ENCODE measurements around the gene STYK1.

The STYK1 gene

DNA sequence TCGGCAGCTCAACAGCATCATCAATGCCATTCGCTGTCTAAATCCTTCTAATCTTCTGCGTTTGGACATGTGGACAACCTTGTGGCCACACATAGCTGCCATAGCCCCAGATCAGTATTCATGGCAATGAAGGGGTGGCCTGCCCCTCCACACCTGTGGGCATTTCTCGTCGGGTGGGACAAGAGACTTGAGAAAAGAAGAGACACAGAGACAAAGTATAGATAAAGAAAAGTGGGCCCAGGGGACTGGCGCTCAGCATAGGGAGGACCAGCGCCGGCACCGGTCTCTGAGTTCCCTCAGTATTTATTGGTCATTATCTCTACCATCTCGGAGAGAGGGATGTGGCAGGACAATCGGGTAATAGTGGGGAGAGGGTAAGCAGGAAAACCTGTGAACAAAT lies 102.7 kb downstream of the STYK1 start:
- Histone ChIP-seq H3K9ac (no peak overlapping the region), H3K4me1 (ENCODE audit: low read depth, poor library complexity, severe bottlenecking) (no peaks in the 10 kb centered on the region), H3K79me2 (ENCODE audit: insufficient read depth, low read depth) (no peaks in the 10 kb centered on the region), H4K20me1 (ENCODE audit: insufficient read depth) (no peaks in the 10 kb centered on the region), H3K27ac (no peak overlapping the region), H3K4me2 (no peak overlapping the region), H2AFZ (ENCODE audit: low read depth) (no peak overlapping the region), H3K36me3 (ENCODE audit: insufficient read depth) (no peaks in the 10 kb centered on the region), H3K4me3 (IDR thresholded peaks at IDR 0.05; ENCODE audit: insufficient read depth, low read depth, low read length) (no peak overlapping the region), H3K27me3 (ENCODE audit: insufficient read depth, low read depth) (no peaks in the 10 kb centered on the region)
- TF ChIP-seq, protein P1, sequence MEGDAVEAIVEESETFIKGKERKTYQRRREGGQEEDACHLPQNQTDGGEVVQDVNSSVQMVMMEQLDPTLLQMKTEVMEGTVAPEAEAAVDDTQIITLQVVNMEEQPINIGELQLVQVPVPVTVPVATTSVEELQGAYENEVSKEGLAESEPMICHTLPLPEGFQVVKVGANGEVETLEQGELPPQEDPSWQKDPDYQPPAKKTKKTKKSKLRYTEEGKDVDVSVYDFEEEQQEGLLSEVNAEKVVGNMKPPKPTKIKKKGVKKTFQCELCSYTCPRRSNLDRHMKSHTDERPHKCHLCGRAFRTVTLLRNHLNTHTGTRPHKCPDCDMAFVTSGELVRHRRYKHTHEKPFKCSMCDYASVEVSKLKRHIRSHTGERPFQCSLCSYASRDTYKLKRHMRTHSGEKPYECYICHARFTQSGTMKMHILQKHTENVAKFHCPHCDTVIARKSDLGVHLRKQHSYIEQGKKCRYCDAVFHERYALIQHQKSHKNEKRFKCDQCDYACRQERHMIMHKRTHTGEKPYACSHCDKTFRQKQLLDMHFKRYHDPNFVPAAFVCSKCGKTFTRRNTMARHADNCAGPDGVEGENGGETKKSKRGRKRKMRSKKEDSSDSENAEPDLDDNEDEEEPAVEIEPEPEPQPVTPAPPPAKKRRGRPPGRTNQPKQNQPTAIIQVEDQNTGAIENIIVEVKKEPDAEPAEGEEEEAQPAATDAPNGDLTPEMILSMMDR (conservative IDR thresholded peaks at IDR 0.05; ENCODE audit: low read depth, low read length) = no peak

Data from KMS-11 (cell line).